SU-DHL-6 (cell line): ENCODE results near the gene ZNF568.
A peak's percentile ranks its signal among the peaks of the same experiment; 100 is the strongest.

Source experiments
- H2AFZ ChIP-seq: fragments of 200-600 bp; sonication (generic); 2 replicates; pipeline ENCODE4 v1.6.1; 2014; ENCODE audit warnings: low read depth, mild to moderate bottlenecking, moderate library complexity, mixed read lengths, antibody characterized with exemption, low read length; ENCODE audit not compliant: severe bottlenecking
- H3F3A ChIP-seq: fragments of 200-600 bp; shearing (Covaris generic); 2 replicates; pipeline ENCODE4 v1.6.0; 2016; ENCODE audit warnings: antibody characterized with exemption, mild to moderate bottlenecking; ENCODE audit not compliant: insufficient read depth
- H3K27ac ChIP-seq: fragments of 200-600 bp; sonication (generic); 2 replicates; pipeline ENCODE4 v1.5.1; 2016; ENCODE audit warnings: low read depth, mild to moderate bottlenecking, low read length, moderate library complexity, mixed read lengths
- H3K27me3 ChIP-seq: fragments of 200-600 bp; sonication (generic), shearing (Covaris generic); 2 replicates; pipeline ENCODE4 v1.6.0; 2014; ENCODE audit warnings: mild to moderate bottlenecking, low read length
- H3K36me3 ChIP-seq: fragments of 200-600 bp; sonication (generic); 2 replicates; pipeline ENCODE4 v1.6.1; 2014; ENCODE audit warnings: mild to moderate bottlenecking, low read length, mixed read lengths
- H3K4me2 ChIP-seq: fragments of 300-600, 200-600 bp; shearing (Covaris generic), sonication (generic); 2 replicates; pipeline ENCODE4 v1.6.0; 2014; ENCODE audit warnings: low read length, low read depth, mild to moderate bottlenecking; ENCODE audit not compliant: poor library complexity, severe bottlenecking
- H3K4me3 ChIP-seq: fragments of 200-600 bp; sonication (generic); 2 replicates; pipeline ENCODE4 v1.5.1; 2014; ENCODE audit warnings: antibody characterized with exemption, low read length, mild to moderate bottlenecking, mixed read lengths; ENCODE audit not compliant: insufficient read depth, poor library complexity, severe bottlenecking
- H3K79me2 ChIP-seq: fragments of 200-600 bp; sonication (generic); 2 replicates; pipeline ENCODE4 v1.6.1; 2014; ENCODE audit warnings: mild to moderate bottlenecking, low read length, moderate library complexity; ENCODE audit not compliant: insufficient read depth
- H3K9ac ChIP-seq: fragments of 200-600 bp; sonication (generic); 2 replicates; pipeline ENCODE4 v1.7.0; 2014; ENCODE audit warnings: mild to moderate bottlenecking, low read length
- H3K9me2 ChIP-seq: fragments of 200-600 bp; sonication (generic); replicated peaks from 2 replicates; pipeline ENCODE4 v1.6.1; 2014; ENCODE audit warnings: low read length; ENCODE audit not compliant: insufficient read depth
- H3K9me3 ChIP-seq: fragments of 200-600 bp; sonication (generic); 2 replicates; pipeline ENCODE4 v1.6.1; 2014; ENCODE audit warnings: low read length, mixed read lengths; ENCODE audit not compliant: insufficient read depth
- H4K20me1 ChIP-seq: fragments of 200-600 bp; sonication (generic); 2 replicates; pipeline ENCODE4 v1.6.1; 2014; ENCODE audit warnings: low read depth, mild to moderate bottlenecking, antibody characterized with exemption, low read length, moderate library complexity, mixed read lengths
- EZH2phosphoT487 ChIP-seq: fragments of 200-600 bp; sonication (generic), shearing (Covaris generic); conservative IDR thresholded peaks from 2 replicates; pipeline ENCODE4 v1.6.1; 2018; ENCODE audit warnings: mild to moderate bottlenecking, antibody characterized with exemption, low read length, moderate library complexity, mixed read lengths
- TF ChIP-seq, protein P1 (sequence below): fragments of 200-600 bp; sonication (generic); IDR thresholded peaks from one replicate; pipeline ENCODE4 v1.5.1; 2017; ENCODE audit warnings: antibody characterized with exemption, mild to moderate bottlenecking, low read length, moderate library complexity; ENCODE audit not compliant: insufficient read depth, poor library complexity, severe bottlenecking

Gene ZNF568

DNA sequence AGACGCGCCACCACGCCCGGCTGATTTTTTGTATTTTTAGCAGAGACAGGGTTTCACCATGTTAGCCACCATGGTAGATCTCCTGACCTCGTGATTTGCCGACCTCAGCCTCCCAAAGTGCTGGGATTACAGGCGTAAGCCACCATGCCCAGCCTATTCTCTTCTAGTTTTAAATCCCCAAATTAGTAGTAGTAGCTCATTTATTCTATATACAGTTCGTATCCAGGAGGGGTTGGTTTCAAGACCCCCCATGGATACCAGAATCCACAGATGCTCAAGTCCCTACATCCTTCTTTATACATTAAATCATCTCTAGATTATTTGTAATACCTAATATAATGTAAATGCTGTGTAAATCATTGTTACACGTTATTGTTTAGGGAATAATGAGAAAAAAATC, 2.0 kb downstream of the ZNF568 start:
- Histone ChIP-seq H3K9me2 (no peaks in the 10 kb centered on the region), H3K4me3 (no peak overlapping the region), H3K9me3 (peaks cover 20% of the 10 kb centered on the region; the same call in 1 of the 2 replicates), H3K27ac (no peak overlapping the region), H3K36me3 (no peaks in the 10 kb centered on the region), H3K79me2 (no peaks in the 10 kb centered on the region), H3K4me2 (no peak overlapping the region), H2AFZ (no peak overlapping the region), H3K27me3 (no peaks in the 10 kb centered on the region), H3F3A (no peaks in the 10 kb centered on the region), H3K9ac (no peak overlapping the region), H4K20me1 (no peaks in the 10 kb centered on the region)
- TF ChIP-seq, protein P1, sequence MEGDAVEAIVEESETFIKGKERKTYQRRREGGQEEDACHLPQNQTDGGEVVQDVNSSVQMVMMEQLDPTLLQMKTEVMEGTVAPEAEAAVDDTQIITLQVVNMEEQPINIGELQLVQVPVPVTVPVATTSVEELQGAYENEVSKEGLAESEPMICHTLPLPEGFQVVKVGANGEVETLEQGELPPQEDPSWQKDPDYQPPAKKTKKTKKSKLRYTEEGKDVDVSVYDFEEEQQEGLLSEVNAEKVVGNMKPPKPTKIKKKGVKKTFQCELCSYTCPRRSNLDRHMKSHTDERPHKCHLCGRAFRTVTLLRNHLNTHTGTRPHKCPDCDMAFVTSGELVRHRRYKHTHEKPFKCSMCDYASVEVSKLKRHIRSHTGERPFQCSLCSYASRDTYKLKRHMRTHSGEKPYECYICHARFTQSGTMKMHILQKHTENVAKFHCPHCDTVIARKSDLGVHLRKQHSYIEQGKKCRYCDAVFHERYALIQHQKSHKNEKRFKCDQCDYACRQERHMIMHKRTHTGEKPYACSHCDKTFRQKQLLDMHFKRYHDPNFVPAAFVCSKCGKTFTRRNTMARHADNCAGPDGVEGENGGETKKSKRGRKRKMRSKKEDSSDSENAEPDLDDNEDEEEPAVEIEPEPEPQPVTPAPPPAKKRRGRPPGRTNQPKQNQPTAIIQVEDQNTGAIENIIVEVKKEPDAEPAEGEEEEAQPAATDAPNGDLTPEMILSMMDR = no peak
- no peak for TF ChIP-seq EZH2phosphoT487

- H3K79me2 ChIP-seq = no peaks in the 10 kb centered on the region
- no peak for TF ChIP-seq EZH2phosphoT487
- TF ChIP-seq, protein P1 = no peak
- 0 out of 2 replicates have a peak, but pooled peaks cover 2% of the 10 kb centered on the region for H3K36me3 ChIP-seq
- H3K4me2 ChIP-seq = no peak overlapping the region
- H3F3A ChIP-seq = no peaks in the 10 kb centered on the region
- H3K27ac ChIP-seq = no peak overlapping the region
- H3K9me2 ChIP-seq = no peaks in the 10 kb centered on the region
- H3K27me3 ChIP-seq = no peaks in the 10 kb centered on the region
- H3K4me3 ChIP-seq = no peak overlapping the region
- no peak overlapping the region for H2AFZ ChIP-seq
- no peak overlapping the region for H3K9ac ChIP-seq
- H4K20me1 ChIP-seq = no peaks in the 10 kb centered on the region
- peaks cover 12% of the 10 kb centered on the region; the same call in 1 of the 2 replicates for H3K9me3 ChIP-seq
Measured at GRCh38 chr19:36931684-36932083, 15.6 kb downstream of the ZNF568 start.

- Histone ChIP-seq H3K9me3 (peaks cover 11% of the 10 kb centered on the region; the same call in 1 of the 2 replicates), H3K27ac (no peak overlapping the region), H3K79me2 (no peaks in the 10 kb centered on the region), H4K20me1 (no peaks in the 10 kb centered on the region), H2AFZ (no peak overlapping the region), H3K9me2 (no peaks in the 10 kb centered on the region), H3K9ac (no peak overlapping the region), H3K4me3 (no peak overlapping the region), H3F3A (no peaks in the 10 kb centered on the region), H3K36me3 (no peaks in the 10 kb centered on the region), H3K27me3 (no peaks in the 10 kb centered on the region), H3K4me2 (no peak overlapping the region)
- TF ChIP-seq, protein P1 = peak; percentile 14
- TF ChIP-seq EZH2phosphoT487 = no peak
Measured at GRCh38 chr19:36939153-36939552, 23.0 kb downstream of the ZNF568 start.
